NOMO-1 treated with dmso at 0.1 percent for 144 hours (cell line): ENCODE measurements around the gene FUBP3.
"Not testable (repeated sequence)": the region's sequence is repeated elsewhere in the genome, so short reads cannot be mapped to it uniquely, and the experiment has no call there.

Experiments used
- DNase-seq: peaks from one replicate; lab custom pipeline; 2025; ENCODE audit not compliant: unreplicated experiment; lab: John Stamatoyannopoulos, UW

Gene FUBP3

DNA sequence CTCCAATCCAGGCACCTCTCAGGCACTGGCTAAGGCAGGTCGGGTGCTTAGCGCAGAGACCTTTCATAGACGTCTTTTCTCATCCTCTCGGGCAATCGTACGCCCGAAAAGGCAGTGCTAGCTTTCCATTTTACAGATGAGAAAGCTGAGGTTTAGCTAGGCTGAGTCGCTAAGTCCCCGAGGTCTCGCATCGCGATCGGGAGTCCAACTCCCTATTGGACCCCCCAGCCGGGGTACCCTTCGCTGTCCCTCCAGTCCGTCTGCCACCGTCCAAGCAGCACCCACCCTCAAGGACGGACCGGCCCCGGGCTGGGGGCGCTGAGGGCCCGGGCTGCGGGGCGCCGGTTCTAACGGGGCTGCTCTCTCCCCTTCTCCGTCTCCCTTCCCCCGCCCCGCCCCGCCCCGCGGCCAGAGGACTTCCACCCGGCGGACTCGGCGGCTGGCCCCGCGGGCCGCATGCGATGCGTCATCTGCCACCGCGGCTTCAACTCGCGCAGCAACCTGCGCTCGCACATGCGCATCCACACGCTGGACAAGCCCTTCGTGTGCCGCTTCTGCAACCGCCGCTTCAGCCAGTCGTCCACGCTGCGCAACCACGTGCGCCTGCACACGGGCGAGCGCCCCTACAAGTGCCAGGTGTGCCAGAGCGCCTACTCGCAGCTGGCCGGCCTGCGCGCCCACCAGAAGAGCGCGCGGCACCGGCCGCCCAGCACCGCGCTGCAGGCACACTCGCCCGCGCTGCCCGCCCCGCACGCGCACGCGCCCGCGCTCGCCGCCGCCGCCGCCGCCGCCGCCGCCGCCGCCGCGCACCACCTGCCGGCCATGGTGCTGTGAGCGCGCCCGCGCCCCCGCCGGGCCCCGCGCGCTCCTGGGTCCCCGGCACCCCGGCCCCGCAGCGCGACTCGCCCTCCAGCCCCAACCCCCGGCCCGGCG lies 101.7 kb downstream of the FUBP3 start:
- DNase-seq: peak; percentile 72

DNA sequence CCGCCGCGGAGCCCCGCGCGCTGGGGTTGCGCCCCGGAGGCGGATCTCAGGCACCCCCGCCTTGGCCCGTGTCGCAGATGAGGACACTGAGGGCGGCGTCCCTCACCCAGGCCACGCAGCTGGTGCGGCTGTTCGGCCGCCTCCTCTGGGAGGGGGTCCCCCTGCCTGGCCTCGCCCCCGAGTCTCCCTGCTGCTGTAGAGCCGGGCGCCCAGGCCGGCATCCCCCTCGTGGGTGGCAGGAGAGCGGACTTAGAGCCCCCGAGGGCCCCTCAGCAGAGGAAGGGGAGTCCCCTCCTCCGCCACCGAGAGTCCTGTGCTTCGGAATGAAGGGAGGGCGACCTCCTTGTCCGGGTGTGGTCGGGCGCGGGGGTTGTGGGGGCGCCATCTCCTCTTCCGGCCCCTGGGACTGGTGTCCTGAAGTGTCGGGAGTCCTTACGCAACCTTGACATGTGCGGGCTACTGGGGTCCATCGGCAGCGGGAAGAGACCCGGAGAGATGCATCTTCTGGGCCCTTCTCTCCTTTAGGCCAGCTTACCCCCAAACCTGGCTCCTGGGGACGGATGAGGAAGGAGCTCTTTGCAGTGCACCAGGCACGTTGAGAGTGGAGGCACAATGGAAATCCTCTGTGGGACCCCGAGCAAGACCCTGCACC lies 102.5 kb downstream of the FUBP3 start:
- DNase-seq: no peak

DNA sequence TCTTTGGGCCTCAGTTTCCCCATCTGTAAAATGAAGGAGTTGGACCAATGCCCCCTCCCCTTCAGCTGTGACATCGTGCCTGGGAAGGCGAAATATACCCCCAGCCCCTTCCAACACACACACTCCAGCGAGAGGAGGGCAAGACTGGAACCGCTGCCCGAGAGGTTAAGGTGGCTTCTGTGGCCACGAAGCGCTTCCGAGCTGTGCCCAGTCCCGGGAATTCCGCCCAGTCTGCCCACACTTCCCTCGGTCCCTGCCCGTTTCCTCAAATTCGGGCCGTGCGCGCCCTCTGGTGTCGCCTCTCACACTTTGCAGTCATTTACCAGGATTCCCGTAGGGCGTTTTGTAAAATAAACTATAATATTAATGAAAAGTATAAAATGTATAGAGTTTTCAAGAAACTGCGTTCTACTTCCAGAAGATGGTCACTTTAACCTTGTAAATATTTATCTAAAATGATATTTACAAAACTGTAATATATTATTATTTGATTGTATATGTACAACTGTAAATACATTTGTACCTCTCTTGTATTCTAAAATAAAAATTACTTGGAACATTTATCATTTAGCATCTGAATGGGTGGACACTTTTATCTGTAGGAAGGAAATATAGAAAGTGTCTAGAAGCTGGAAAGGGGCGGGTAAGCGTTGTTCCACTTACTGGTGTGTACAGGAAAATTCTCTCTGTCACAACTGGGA lies 103.2 kb downstream of the FUBP3 start:
- peak; percentile 35 for DNase-seq

DNA sequence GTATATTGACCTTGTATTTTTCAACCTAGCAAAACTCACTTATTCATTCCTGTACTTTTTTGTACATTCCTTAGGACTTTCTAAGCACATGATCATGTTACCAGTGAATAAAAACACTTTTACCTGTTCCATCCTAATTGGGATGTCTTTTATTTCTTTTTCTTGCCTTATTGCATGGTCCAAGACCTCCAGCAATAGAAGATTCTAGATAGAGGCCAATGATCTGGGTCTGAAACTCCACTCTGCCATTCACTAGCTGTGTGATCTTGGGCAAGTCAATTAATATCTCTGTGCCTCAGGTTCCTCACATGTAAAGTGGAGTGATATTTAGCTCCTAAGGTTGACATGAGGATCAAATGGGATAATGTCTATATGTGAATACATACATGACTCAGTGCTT lies 105.7 kb downstream of the FUBP3 start:
- no peak for DNase-seq

DNA sequence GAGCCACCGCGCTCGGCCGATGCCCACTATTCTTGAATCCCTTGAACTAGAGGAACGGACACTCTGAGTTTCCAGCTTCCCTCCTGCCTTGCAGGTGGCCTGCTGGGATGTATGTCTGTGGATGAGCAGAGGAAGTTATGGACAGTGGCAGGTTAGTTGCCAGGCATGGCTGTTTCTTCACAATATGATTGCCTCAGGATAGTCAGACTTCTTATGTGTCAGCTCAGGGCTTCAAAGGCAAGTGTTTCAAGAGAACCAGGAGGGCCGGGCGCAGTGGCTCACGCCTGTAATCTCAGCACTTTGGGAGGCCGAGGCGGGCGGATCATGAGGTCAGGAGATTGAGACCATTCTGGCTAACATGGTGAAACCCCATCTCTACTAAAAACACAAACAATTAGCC lies 106.6 kb downstream of the FUBP3 start:
- DNase-seq: not testable (repeated sequence)

DNA sequence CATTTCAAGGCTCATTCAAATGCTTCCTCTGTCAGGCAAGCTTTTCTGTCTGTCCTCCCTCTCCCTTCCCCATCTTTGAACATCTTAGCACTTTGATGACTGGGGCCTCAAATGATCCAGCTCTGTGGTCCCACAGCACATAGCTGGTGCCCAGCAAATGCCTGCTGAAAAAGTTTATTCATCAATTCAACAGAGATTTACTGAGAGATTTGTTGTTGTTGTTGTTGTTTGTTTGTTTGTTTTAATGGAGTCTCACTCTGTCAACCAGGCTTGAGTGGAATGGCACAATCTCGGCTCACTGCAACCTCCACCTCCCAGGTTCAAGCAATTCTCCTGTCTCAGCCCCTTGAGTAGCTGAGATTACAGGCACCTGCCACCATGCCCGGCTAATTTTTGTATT lies 108.2 kb downstream of the FUBP3 start:
- no peak for DNase-seq
